Measurements from ENCODE around the gene BBS1. TPM values are rescaled to one million over a fixed set of nuclear protein-coding genes. Genes with fewer than 3 reads are reported as not detected.
A peak's percentile ranks its signal among the peaks of the same experiment; 100 is the strongest.

The BBS1 gene
- total and polyA plus RNA-seq, 8 donors, result 22.8 to 75.1 (median 63.6) TPM

- Histone ChIP-seq H3K4me1 (peaks cover 5 to 28% of the 10 kb centered on the region in 2 donors), H3K27ac (no peak overlapping the region), H3K9me3 (no peaks in the 10 kb centered on the region), H3K27me3 (no peaks in the 10 kb centered on the region), H3K36me3 (peaks cover 0 to 44% of the 10 kb centered on the region in 2 donors), H3K4me3 (no peak overlapping the region)
- ATAC-seq (no peak), DNase-seq (no peak)
- intact Hi-C loops (cut with DNase I), result no loop called here
- TF ChIP-seq CTCF (IDR thresholded peaks at IDR 0.05), result no peak
Observed at GRCh38 chr11:66476841-66477251, 33.6 kb upstream of the BBS1 start.

DNA sequence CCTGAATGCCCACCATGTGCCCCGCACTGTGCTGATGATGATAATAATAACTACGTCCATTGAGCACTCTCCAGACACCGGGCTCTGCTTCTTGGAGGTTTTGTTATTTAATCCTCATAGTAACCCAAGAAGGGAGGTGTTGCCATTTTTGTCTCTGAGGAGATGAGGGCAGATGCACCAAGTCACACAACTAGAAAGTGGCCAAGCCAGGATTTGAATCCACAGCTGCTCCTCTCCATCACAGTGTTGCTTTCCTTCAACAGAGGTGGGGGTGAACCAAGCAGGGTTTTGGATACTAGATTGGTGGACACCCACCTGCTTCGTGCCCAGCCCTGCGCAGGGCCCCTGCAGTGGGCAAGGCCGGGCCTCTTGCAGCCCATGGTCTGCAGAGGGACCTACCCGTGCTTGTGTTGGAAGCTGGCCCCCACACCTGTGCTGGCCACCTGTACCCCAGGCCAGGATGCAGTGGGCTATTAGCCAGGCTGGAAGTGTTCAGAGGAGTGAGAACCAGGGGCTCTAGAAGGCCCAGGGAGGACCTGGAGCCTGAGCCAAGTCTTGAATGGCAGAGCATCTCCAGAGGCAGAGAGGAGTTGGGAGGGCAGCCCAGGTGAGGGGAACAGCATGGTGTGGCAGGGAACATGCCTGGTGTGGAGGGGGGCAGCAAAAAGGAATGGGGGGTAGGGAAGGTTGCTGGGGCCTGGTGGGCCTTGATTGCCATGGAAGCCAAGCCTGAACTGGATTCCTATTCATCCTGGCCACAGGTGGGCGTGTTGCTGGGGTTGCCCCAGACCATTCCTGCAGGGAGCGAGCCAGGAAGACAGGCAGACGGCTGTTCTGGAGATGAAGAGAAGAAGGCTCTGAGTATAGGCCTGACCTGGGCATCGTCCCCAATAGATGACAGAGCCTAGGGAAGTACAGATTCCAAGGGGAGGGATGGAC lies 32.9 kb upstream of the BBS1 start:
- ATAC-seq (no peak), DNase-seq (no peak)
- Histone ChIP-seq H3K4me3 (no peak overlapping the region), H3K27me3 (no peaks in the 10 kb centered on the region), H3K9me3 (no peaks in the 10 kb centered on the region), H3K4me1 (peaks cover 5 to 34% of the 10 kb centered on the region in 2 donors), H3K27ac (no peak overlapping the region), H3K36me3 (peaks cover 0 to 39% of the 10 kb centered on the region in 2 donors)
- intact Hi-C loops (cut with DNase I), result no loop called here
- no peak for TF ChIP-seq CTCF (IDR thresholded peaks at IDR 0.05)

DNA sequence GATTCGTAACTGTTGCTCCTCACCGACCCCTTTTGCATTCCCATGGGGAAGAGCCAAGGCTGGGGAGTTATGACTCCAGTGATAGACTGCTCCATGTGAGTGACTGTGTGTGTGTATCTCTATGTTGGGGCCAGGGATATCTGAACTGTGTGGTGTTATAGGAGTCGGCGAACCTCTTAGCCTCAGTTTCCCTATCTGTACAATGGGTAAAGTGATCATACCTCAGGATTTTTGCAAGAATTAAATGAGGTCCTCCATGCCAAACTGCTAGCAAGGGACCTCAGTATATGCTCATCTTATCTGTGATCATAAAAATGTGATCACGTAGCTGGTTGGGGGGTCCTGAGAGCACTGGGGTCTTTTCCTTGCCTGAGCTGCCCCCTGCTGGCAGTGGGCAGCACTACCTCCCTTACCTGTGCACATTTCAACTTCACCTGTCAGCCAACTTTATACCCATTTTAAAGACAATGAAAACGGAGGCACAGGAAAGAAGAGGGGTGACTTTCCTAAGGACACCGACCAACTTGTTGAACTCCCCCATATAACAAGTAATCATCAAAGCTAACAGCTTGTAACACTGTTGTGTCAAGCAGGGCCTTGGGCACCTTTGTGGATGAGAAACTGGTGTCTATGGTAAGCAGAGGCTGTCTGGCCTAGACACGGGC lies 31.6 kb upstream of the BBS1 start:
- peaks cover 5 to 34% of the 10 kb centered on the region in 2 donors for H3K4me1 ChIP-seq
- DNase-seq, result peak in 1 of 4 donors; percentile 19
- no peak for ATAC-seq
- H3K9me3 ChIP-seq, result no peaks in the 10 kb centered on the region
- H3K36me3 ChIP-seq, result peaks cover 0 to 39% of the 10 kb centered on the region in 2 donors
- peak; percentile 66 to 77 for TF ChIP-seq CTCF (IDR thresholded peaks at IDR 0.05)
- H3K4me3 ChIP-seq, result peak overlapping the region; percentile 53 to 72
- H3K27ac ChIP-seq, result peak overlapping the region; percentile 81 to 84
- intact Hi-C loops (cut with DNase I), result no loop called here
- no peaks in the 10 kb centered on the region for H3K27me3 ChIP-seq

DNA sequence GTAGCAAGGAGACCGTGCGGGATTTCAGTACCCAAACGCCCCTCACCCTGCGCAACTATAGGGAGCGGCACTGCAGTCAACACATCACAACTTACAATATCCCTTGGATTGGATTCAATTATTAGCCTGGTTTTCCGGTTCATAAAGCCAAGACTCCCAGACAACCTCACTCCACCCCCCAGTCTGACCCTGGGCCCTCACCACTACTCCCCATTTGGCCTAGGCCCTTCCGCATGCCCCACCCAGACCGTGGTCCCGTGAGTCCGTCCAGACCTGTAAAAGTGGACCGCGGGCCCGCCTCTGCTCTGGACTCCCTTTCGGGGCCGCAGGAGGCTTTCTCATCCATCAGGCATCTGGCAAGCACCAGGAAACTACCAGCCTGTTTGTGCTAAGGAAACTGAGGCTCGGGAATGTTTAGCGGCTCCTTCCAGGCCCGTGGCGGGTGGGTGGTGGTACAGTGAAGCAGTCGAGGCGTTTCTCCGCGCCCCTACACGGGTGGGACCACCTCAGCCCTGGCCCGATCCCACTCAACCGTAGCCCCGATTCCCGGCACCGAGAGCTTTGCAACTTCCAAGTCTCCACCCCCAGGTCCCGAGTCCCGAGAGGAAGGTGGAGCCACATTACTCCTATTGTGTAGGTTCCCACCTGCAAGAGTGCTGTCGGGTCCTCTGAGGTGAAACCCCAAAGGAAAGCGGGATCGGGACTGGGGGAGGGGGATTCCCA lies 30.9 kb upstream of the BBS1 start:
- H3K4me3 ChIP-seq, result peak overlapping the region; percentile 53 to 72
- no peaks in the 10 kb centered on the region for H3K9me3 ChIP-seq
- peak; percentile 61 for ATAC-seq
- H3K27me3 ChIP-seq, result no peaks in the 10 kb centered on the region
- peak; percentile 18 to 84 (median 34) for DNase-seq
- H3K27ac ChIP-seq, result peak overlapping the region; percentile 81 to 84
- H3K36me3 ChIP-seq, result peaks cover 0 to 39% of the 10 kb centered on the region in 2 donors
- intact Hi-C loops (cut with DNase I), result no loop called here
- H3K4me1 ChIP-seq, result peaks cover 5 to 34% of the 10 kb centered on the region in 2 donors
- TF ChIP-seq CTCF (IDR thresholded peaks at IDR 0.05), result no peak

Measured in left lung (tissue), 10 donors.